ENCODE measurements around the gene CYB5R3.
"Not testable (repeated sequence)": the region's sequence is repeated elsewhere in the genome, so short reads cannot be mapped to it uniquely, and the experiment has no call there.

CYB5R3 gene

DNA sequence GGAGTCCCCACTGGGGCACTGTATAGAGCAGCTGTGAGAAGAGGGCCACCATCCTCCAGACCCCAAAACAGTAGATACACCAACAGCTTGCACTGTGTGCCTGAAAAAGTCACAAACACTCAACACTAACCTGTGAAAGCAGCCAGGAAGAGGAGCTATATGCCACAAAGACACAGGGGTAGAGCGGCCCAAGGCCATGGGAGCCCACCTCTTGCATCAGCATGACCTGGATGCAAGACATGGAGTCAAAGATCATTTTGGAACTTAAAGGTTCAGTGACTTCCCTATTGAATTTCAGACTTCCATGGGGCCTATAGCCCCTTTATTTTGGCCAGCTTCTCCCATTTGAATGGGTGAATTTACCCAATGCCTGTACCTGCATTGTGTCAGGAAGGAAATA lies 29.7 kb upstream of the CYB5R3 start:
- DNase-seq (ENCODE audit: low read depth), result no peak

GRCh38 chr22:42677936-42678335 lies 28.7 kb upstream of the CYB5R3 start:
- DNase-seq (ENCODE audit: low read depth), result not testable (repeated sequence)

DNA sequence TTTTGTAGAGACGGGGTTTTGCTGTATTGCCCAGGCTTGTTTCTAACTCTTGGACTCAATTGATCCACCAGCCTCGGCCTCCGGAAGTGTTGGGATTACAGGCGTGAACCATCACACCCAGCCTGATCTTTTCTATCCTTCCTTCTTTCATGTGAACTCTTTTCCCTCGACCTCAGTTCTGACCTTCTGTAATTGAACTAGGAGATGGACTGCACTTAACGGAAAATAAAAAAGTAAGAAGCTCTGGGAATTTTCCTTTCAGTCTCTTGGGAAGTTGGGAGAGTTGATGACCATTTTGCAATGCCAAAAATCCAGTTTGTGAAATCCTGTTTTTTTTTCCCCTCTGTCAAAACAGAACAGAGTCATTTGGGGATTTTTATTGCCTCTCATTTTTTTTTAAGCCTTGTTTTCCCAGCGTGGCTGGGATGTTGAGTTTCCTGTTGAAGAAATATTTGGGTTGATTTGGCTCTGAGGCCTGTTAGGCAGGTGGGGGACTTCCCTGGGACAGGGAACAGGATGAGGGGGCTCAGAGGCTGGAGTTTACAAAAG lies 26.9 kb upstream of the CYB5R3 start:
- DNase-seq (ENCODE audit: low read depth), result no peak

DNA sequence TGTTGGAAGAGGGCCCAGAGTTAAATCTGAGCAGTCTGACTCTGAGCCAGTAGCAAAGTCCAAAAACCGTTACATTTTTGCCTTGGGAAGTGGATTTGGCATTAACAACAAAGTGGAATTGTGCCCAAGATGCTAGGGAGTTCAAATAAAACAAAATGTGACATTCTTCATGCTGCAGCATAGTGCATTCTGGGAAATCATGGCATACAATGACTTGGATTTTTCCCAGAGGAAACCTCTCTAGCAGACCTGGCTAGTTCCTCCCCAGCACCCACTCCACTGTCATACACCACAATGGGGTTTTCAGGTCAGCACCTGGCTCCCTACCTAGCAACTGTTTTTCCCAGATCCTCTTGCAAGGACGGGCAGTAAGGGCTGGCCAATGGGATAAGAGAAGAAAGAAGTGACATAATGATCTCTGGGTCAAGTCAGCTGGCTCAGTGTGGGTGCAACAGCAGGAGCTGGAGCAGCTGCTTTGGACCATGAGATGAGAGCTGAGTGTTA lies 24.8 kb upstream of the CYB5R3 start:
- no peak for DNase-seq (ENCODE audit: low read depth)

DNA sequence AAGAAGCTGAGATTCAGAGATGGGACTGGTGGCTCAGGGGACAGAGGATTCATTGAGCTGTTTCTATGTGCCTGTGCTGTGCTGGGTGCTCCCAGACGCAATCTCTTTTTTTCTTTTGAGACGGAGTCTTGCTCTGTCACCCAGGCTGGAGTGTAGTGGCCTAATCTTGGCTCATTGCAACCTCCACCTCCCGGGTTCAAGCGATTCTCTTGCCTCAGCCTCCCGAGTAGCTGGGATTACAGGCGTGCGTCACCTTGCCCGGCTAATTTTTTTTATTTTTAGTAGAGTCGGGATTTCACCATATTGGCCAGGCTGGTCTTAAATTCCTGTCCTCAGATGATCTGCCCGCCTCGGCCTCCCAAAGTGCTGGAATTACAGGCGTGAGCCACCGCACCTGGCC lies 23.9 kb upstream of the CYB5R3 start:
- DNase-seq (ENCODE audit: low read depth), result not testable (repeated sequence)

DNA sequence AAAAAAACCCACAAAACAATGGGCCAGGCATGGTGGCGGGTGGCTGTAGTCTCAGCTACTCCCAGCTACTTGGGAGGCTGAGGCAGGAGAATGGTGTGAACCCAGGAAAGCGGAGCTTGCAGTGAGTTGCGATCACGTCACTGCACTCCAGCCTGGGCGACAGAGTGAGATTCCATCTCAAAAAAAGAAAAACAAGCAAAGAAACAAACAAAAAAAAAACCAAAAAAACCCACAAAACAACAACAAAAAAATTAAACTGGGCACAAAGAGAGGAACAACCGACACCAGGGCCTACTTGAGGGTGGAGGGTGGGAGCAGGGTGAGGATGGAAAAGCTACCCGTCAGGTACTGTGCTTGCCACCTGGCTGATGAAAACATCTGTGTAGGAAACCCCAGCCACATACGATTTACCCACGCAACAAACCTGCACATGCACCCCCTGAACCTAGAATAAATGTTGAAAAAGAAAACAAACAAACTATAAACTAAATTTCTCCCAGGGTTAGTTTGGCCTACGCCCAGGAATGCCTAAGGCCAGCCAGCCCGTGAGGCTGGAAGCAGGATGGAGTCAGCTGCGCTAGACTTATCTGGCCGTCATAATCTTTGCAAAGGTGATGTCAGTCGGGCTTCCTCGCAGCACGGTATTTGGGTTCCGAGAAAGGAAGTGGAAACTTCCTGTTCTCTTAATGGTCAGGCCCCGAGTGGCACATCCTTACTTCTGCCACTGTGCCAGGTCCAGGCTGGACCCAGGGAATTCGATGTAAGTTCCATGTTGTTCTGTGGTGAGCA lies 21.9 kb upstream of the CYB5R3 start:
- no peak for DNase-seq (ENCODE audit: low read depth)

- no peak for DNase-seq (ENCODE audit: low read depth)
Observed at GRCh38 chr22:42670046-42670445, 20.9 kb upstream of the CYB5R3 start.

DNA sequence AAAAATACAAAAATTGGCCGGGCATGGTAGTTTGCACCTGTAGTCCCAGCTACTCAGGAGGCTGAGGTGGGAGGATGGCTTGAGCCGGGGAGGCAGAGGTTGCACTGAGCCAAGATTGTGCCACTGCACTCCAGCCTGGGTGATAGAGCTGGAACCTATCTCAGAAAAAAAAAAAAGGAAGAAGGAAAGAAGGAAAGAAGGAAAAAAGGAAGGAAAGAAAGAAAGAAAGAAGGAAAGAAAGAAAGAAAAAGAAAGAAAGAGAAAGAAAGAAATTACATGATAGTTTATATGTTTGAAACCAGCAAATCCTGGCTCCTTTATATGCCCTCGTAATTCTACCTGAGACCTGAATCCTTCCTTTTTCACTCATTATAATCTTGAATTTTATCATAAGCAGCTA lies 17.2 kb upstream of the CYB5R3 start:
- DNase-seq (ENCODE audit: low read depth), result not testable (repeated sequence)

DNA sequence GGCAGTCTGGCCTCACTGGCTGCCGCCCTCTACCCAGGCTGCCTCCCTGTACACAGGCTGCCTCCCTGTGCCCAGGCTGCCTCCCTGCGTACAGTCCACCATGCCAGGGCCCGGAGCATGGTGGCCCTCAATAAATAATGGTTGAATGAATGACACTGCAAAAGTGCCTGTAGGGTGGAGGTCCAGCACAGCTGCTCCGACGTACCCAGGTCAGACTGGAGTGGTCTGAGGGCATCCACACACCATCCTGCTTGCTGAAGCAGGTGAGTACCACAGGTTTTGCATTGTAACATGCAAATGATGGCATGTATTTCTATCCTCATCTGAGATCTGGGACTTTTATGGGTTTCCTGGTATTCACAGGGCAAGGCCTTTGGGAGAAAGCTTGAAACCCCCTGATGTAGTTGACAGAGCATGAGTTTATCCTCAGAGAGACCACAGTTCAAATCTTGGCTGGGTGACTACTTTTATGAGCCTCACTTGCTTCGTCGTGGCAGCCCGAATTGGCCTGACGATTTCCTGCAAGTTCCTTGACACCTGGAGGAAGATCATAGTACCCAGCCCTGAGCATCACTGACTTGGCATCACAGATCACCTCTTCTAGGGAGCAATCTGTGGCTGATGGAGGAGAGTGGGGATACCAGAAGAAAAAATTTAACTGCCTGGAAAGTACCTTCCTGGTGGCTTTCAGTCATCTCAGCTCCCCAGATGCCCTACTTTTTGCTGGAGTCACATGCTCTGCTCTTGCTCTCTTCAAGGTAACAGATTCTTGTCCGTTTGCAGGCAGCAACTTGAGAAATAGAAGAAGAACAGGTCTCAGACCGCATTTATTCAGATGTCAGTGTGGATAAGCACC lies 16.0 kb upstream of the CYB5R3 start:
- no peak for DNase-seq (ENCODE audit: low read depth)

GRCh38 chr22:42661985-42662831 lies 13.0 kb upstream of the CYB5R3 start:
- DNase-seq (ENCODE audit: low read depth), result no peak

GRCh38 chr22:42656578-42656977 lies 7.4 kb upstream of the CYB5R3 start:
- DNase-seq (ENCODE audit: low read depth), result no peak

- DNase-seq (ENCODE audit: low read depth), result no peak
Observed at GRCh38 chr22:42655693-42656092, 6.5 kb upstream of the CYB5R3 start.

- no peak for DNase-seq (ENCODE audit: low read depth)
Observed at GRCh38 chr22:42654436-42655073, 5.4 kb upstream of the CYB5R3 start.

DNA sequence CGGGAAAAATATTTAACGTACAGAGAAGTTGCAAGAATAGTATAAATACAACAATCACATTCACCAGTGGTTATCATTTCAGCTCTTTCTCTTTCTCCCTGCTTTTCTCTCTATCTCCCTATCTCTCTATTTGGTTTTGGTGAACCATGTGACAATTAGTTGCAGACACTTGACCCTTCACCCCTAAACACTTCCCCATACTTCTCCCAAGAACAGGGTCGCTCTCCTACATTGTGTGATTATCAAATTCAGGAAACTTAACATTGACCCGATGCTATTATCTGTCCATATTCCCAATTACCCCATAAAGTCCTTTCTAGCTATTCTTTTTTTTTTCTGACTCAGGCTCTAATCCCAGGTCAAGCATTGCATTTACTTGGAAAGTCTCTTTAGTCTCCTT lies 4.8 kb upstream of the CYB5R3 start:
- DNase-seq (ENCODE audit: low read depth), result no peak

DNA sequence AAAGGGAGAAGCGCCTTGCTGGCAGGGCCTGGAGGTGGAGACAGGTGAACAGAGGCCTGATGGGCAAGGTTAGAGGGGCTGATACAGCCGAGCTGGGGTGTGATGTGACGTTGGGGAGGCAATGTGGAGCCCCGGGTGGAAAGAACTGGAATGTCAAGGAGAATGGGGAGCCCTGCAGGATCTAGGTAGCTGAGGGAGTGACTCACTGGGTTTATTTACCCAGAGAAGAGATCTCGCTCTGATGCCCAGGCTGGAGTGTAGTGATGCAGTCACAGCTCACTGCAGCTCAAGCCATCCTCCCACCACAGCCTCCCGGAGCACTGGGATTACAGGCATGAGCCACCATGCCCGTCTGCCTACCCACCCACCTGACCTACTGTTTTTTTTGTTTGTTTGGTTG lies 1.9 kb upstream of the CYB5R3 start:
- DNase-seq (ENCODE audit: low read depth), result no peak

DNA sequence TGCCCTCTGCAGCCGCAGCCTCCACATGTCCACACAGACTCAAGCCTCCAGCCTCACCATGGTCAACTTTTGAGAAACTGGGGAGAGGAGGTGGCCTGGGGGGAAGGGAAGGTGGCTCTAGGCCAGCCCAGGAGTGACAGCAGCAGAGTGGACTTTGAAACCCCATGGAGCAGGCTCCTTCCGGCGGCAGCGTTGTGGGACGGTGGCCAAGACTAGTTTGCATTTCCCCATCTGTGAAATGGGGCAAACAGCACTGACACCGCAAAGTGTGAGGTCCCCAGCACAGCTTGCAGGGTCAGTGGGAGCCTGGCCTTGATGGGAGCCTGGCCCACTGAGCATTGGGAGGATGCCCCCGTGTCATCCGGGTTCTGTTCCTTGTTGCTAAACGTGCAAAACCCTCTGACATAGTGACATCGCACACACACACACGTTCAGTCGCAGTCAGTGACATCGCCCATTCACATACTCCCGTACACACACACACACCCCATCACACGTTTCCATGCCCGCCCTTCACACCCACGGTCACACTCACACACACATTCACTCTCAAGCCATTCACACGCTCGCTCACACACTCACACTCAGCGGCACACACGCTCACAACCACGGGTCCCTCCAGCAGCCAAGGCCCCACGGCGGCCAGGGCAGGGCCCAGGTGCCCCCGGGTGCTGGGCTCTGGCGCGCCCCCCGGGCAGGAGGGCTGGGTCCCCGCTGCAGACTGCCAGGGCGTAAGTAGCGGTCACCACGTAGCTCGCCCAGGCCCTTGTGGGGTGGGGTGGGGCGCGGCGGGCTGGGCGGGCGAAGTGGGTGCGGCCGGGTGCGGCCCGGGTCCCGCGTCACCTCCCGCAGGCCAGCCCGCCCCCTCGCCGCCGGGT lies 585 bp downstream of the CYB5R3 start:
- DNase-seq (ENCODE audit: low read depth), result no peak

DNA sequence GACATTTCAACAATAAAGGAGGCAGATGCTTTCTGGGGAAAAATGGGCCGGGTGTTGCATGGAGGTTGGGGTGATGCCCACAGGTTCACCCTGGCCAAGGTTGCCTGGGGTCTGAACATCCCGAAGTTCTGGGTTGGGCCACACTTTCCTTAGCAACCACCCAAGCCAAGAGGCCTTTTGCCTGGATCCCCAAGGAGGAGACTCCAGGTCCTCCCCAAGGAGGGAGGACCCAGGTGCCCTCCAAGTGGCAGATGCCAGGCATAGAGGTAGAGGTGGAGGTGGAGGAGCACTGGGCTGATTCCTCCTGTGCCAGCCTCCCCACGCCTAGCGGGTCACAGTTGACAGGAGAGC lies 1.2 kb downstream of the CYB5R3 start:
- no peak for DNase-seq (ENCODE audit: low read depth)

DNA sequence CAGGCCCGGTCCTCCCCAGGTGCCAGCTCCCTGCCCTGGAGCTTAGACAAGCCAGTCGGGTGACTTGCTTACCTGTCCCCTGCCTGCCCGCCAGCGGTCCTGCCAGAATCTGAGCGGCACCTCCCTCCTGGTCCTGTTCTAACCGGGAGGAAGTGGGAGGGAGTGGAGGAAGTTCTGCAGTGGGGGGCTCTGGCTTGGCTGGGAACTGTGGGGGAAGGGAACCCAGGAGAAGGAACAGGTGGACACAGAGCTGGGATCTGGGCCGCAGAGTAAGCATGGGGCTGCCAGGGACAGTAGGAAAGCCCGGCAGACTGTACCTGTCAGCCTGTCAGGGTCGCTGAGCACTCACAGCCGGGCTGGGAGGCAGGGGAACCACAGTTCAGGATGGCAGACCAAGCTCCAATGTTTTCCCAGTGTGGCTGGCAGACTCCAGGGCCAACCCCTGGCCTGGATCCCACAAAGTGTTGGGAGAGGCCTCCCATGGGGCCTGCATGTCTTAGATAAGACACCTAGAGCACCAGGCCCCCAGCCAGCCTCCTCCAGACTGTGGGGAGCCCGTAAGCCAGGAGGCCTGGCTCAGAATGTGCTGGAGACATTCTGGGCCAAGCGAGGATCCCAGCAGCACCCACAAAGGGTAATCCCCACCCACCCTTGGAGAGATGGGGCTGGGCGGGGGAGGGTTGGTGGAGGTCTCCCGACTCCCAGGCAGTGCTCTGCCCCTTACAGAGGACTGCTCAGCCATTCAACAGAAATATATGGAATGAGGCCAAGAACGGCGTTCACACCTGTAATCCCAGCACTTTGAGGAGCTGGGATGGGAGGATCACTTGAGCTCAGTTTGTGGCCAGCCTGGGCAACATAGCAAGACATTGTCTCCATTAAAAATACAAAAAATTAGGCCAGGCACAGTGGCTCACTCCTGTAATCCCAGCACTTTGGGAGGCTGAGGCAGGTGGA lies 2.3 kb downstream of the CYB5R3 start:
- no peak for DNase-seq (ENCODE audit: low read depth)

DNA sequence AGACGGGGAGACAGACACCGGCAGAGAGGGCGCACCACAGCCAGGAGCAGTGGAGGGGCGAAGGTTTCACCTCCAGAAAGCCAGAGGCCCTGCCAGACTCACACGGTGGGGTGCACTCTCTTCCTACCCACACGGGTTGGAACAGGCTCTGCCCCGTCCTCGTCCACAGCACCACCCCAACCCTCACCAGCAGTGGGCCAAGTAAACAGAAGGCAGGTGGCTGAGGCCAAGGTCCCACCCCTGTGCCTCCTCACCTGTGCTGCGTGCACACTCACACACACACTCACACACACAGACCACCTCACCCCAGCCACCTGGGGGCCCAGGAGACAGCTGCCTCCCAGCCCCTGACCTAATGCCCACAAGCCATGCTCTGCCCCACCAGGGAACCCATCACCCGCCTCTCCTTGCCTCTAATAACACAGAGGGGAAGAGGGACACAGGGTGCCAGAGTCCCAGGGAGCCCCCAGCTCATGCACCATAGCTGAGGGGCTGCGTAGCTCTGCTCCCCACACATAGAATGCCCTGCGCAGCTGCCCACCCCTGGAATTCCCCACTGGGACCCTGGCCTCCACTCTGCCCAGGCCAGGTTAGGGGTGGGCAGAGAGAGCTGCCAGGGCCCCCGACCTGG lies 3.1 kb downstream of the CYB5R3 start:
- DNase-seq (ENCODE audit: low read depth), result no peak
